Prostate gland (tissue), 2 donors: ENCODE measurements around the gene RXRB. TPM values are rescaled to one million over a fixed set of nuclear protein-coding genes. Genes with fewer than 3 reads are reported as not detected.

Experiments used
- DNase-seq: peaks from one replicate; pipeline ENCODE4 v3.0.0-alpha.2; 2019; ENCODE audit warnings: low spot score
- H3K27ac ChIP-seq, 2 donors: fragments of 200-600 bp; sonication (generic); 2 replicates each; pipeline ENCODE4 v1.5.1; 2017 to 2019
- H3K27me3 ChIP-seq: fragments of 200-600 bp; sonication (generic); replicated peaks from 2 replicates; pipeline ENCODE4 v1.5.1; 2019; ENCODE audit not compliant: insufficient read depth
- H3K36me3 ChIP-seq, 2 donors: fragments of 200-600 bp; sonication (generic); 1 replicate in 1 of 2; 2 replicates in 1 of 2; pipeline versions ENCODE4 v1.5.1 to v1.8.1; 2017 to 2019
- H3K4me1 ChIP-seq: fragments of 200-600 bp; sonication (generic); replicated peaks from 2 replicates; pipeline ENCODE4 v1.5.1; 2019
- H3K4me3 ChIP-seq, 2 donors: fragments of 200-600 bp; sonication (generic); 2 replicates each; pipeline ENCODE4 v1.5.1; 2017 to 2019
- H3K9me3 ChIP-seq: fragments of 200-600 bp; sonication (generic); 2 replicates; pipeline ENCODE4 v1.5.1; 2017
- POLR2A ChIP-seq: fragments of 450-650 bp; IDR thresholded peaks from one replicate; pipeline ENCODE4 v1.6.1; 2016; ENCODE audit warnings: antibody characterized with exemption, mild to moderate bottlenecking
- POLR2AphosphoS5 ChIP-seq: sonication (generic); formaldehyde crosslinking; IDR thresholded peaks from one replicate; pipeline ENCODE4 v1.6.1; 2017; ENCODE audit warnings: antibody characterized with exemption
- WGBS: methylation state at CpG from one replicate; pipeline ENCODE4 v1.1.5; 2018; 5-methylcytosine and 5-hydroxymethylcytosine counted together
- intact Hi-C: fragments of 100-400 bp; cut with DNase I; formaldehyde crosslinking; loops from one replicate; pipeline ENCODE4 v1.14.2; 2022
- total RNA-seq, 2 donors: library from RNA; depleted of rRNA; stranded (reverse); fragments of >200 nt; gene quantifications; one replicate each; pipeline ENCODE4 v1.1.0, GENCODE V29; 2016
- TF ChIP-seq, protein P1 (sequence below), 4 experiments: fragments of 200-600 bp in 2 of 4; fragments of 450-650 bp in 2 of 4; sonication (generic) in 2 of 4; IDR thresholded peaks; 1 replicate in 3 of 4; 2 replicates in 1 of 4; pipeline ENCODE4 v1.5.1; 2016 to 2019; ENCODE audit warnings: antibody characterized with exemption in 4 of 4, mild to moderate bottlenecking in 2 of 4, moderate library complexity in 2 of 4

RXRB gene
- 10 to 100 TPM; 30.6 to 40.5 TPM for total RNA-seq

DNA sequence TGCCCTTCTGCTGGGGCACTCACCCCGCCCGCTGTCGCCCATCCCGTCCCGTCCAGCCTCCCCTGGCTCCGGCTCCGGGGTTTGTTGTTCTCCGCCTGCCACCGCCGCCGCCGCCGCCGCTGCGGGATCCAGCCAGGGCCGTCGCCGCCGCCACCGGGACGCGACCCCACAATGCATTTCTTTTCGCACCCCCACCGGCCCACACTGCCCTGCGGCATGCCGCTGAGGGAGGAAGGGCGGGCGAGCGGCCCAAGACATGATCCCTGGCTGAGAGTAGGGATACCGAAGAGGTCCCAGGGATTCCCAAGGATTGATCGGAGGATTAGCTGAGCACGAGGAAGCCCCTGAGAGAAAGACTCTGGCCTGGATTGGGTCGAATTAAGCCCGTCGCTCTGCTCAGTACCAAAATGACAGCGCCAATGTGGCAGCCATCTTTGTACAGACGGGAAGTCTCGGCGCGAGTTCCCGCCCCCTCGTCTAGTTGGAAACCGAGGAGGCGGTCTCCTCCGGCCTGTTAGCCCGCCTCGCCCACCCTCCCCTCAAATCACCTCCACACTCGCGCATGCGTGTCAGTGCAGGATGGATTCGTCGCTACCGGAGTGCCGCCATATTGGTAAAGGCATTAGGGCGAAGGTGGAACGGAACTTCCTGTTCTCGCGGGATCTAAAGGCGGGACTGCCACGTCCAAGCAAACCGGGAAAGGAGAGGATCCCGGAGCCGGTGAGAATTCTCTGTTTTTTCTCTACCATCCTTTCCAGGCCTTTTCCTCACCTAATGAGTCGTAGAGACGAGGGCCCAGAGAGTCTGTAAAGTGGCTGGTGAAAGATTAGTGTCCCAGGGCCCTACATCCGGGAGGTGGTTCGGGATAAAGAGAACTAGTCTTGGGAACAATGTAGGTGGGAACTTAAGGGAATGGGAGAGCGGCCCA, at the start of gene RXRB, which contains the start of gene SLC39A7:
TSS of gene RXRB (minus strand) at position 447 of the 928 bp plus-strand sequence. CDS start at position 258, 189 bp downstream.
TSS of gene SLC39A7 (plus strand) at position 649 of the 928 bp plus-strand sequence. CDS start 379 bp downstream, outside the sequence.
- Histone ChIP-seq H3K4me1 (peaks cover 6% of the 10 kb centered on the region), H3K4me3 (peak within 1 kb of the TSS; percentile 84), H3K36me3 (peaks cover 0 to 8% of the 10 kb centered on the region in 2 donors), H3K27ac (peak within 1 kb of the TSS; percentile 96), H3K27me3 (no peaks in the 10 kb centered on the region), H3K9me3 (no peaks in the 10 kb centered on the region)
- intact Hi-C loops = loop anchor here (2.0 kb wide), 1 partner anchor 48 kb away; no protein-coding TSS in a partner anchor
- WGBS = under 1% methylated on average over 68 of the region's 68 CpGs
- TF ChIP-seq, protein P1, sequence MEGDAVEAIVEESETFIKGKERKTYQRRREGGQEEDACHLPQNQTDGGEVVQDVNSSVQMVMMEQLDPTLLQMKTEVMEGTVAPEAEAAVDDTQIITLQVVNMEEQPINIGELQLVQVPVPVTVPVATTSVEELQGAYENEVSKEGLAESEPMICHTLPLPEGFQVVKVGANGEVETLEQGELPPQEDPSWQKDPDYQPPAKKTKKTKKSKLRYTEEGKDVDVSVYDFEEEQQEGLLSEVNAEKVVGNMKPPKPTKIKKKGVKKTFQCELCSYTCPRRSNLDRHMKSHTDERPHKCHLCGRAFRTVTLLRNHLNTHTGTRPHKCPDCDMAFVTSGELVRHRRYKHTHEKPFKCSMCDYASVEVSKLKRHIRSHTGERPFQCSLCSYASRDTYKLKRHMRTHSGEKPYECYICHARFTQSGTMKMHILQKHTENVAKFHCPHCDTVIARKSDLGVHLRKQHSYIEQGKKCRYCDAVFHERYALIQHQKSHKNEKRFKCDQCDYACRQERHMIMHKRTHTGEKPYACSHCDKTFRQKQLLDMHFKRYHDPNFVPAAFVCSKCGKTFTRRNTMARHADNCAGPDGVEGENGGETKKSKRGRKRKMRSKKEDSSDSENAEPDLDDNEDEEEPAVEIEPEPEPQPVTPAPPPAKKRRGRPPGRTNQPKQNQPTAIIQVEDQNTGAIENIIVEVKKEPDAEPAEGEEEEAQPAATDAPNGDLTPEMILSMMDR (IDR thresholded peaks at IDR 0.05) = peak in 1 of 4 experiments; percentile 4
- peak; percentile 98 for TF ChIP-seq POLR2AphosphoS5
- TF ChIP-seq POLR2A = peak; percentile 56
- DNase-seq = peak; percentile 99

- no peaks in the 10 kb centered on the region for H3K9me3 ChIP-seq
- TF ChIP-seq POLR2AphosphoS5 (no peak), POLR2A (no peak)
- TF ChIP-seq, protein P1 (IDR thresholded peaks at IDR 0.05) = no peak
- H3K27ac ChIP-seq = peak overlapping the region; percentile 88 to 91
- no peaks in the 10 kb centered on the region for H3K36me3 ChIP-seq
- 10% methylated on average over 15 of the region's 15 CpGs for WGBS
- H3K27me3 ChIP-seq = no peaks in the 10 kb centered on the region
- H3K4me1 ChIP-seq = no peaks in the 10 kb centered on the region
- H3K4me3 ChIP-seq = peak overlapping the region; percentile 41 to 44
- intact Hi-C loops = loop anchor here (2.0 to 10.0 kb wide), 3 partner anchors 49 to 235 kb away; partner anchors contain the start of genes RXRB and SLC39A7
- no peak for DNase-seq
Measured at GRCh38 chr6:33249732-33250630, 49.5 kb upstream of the RXRB start.

GRCh38 chr6:33248932-33249731, 48.7 kb upstream of the RXRB start:
- peak; percentile 98 for DNase-seq
- Histone ChIP-seq H3K4me1 (no peaks in the 10 kb centered on the region), H3K27me3 (no peaks in the 10 kb centered on the region), H3K27ac (peak overlapping the region; percentile 88 to 91), H3K4me3 (peak overlapping the region; percentile 41 to 44), H3K9me3 (no peaks in the 10 kb centered on the region), H3K36me3 (no peaks in the 10 kb centered on the region)
- TF ChIP-seq POLR2A = peak; percentile 78
- TF ChIP-seq, protein P1 (IDR thresholded peaks at IDR 0.05) = peak in 2 of 4 experiments; percentile 31 to 56
- TF ChIP-seq POLR2AphosphoS5 = peak; percentile 98
- WGBS = 1% methylated on average over 39 of the region's 58 CpGs
- intact Hi-C loops = loop anchor here (1.0 to 10.0 kb wide), 4 partner anchors 48 to 234 kb away; partner anchors contain the start of genes RXRB and SLC39A7

DNA sequence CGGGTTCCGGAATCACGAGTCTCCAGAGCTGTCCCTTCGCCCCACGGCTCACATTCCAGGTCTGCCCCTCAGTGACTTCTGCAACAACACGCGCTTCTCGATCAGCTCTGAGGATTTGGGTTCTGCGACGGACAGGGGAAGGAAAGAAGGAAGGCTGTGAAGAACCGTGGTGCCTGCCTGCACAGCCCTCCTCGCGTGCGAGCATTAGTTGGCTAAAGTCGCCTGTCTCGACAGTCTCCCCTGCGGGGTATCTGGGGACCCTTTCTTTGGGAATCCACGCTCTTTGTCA, 48.1 kb upstream of the RXRB start:
- TF ChIP-seq, protein P1 (IDR thresholded peaks at IDR 0.05) = no peak
- TF ChIP-seq POLR2AphosphoS5 (no peak), POLR2A (no peak)
- Histone ChIP-seq H3K27ac (peak overlapping the region; percentile 88 to 91), H3K27me3 (no peaks in the 10 kb centered on the region), H3K36me3 (no peaks in the 10 kb centered on the region), H3K4me1 (no peaks in the 10 kb centered on the region), H3K4me3 (peak overlapping the region; percentile 41 to 44), H3K9me3 (no peaks in the 10 kb centered on the region)
- intact Hi-C loops = loop anchor here (1.0 to 10.0 kb wide), 4 partner anchors 48 to 234 kb away; partner anchors contain the start of genes RXRB and SLC39A7
- DNase-seq = no peak
- WGBS = 0% methylated on average over 18 of the region's 18 CpGs
